ENCODE results near the gene MAD1L1. TPM values are rescaled to one million over a fixed set of nuclear protein-coding genes. Genes with fewer than 3 reads are reported as not detected.

The MAD1L1 gene
- total and polyA plus RNA-seq, 2 of the 8 experiments (the other 6 are each of a cell fraction or from before 2014, with no cell fraction given), result 40.4 to 44.6 TPM

- TF ChIP-seq KDM1A (IDR thresholded peaks at IDR 0.05; ENCODE audit: borderline replicate concordance, low read length) (no peak), TCF12 (IDR thresholded peaks at IDR 0.05; ENCODE audit: low read depth, low read length) (no peak), TAF7 (optimal IDR thresholded peaks at IDR 0.05; ENCODE audit: borderline replicate concordance, low read depth, low read length) (no peak)
These were observed 306.5 kb downstream of the MAD1L1 start (continued) for GRCh38 chr7:1925973-1926907.
